ENCODE measurements around the gene C6orf15. TPM values are rescaled to one million over a fixed set of nuclear protein-coding genes. Genes with fewer than 3 reads are reported as not detected.

C6orf15 gene
- total RNA-seq, 2 experiments from 2014 or later: not detected

DNA sequence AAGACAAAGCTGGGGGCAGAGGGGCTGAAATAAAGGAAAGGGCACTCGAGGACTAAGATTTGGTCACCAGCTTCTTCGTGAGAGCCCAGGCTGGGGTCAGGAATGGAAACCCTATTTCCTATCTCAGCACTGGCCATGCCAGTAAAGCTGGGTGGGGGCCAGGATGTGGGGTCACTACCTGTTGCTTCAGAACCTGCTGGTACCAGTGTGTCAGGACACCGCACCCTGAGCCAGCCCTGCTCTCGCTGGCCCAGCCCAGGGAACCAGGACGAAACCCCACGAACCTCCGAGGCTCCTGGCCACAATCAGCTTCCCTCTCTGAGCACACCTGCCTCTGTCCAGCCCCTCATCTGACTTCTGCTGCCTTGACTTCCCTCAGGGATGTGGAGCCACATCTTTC is 5.8 kb upstream of the C6orf15 start:
- CTCF ChIA-PET: interaction anchor here (0.6 kb wide), 1 partner anchor 602 kb away, joined by 3 read pairs; no protein-coding TSS in a partner anchor
- no peaks in the 10 kb centered on the region for H3K9me3 ChIP-seq (ENCODE audit: control insufficient read depth in 1 of 2, insufficient read depth in 1 of 2, low read length in 2 of 2)

DNA sequence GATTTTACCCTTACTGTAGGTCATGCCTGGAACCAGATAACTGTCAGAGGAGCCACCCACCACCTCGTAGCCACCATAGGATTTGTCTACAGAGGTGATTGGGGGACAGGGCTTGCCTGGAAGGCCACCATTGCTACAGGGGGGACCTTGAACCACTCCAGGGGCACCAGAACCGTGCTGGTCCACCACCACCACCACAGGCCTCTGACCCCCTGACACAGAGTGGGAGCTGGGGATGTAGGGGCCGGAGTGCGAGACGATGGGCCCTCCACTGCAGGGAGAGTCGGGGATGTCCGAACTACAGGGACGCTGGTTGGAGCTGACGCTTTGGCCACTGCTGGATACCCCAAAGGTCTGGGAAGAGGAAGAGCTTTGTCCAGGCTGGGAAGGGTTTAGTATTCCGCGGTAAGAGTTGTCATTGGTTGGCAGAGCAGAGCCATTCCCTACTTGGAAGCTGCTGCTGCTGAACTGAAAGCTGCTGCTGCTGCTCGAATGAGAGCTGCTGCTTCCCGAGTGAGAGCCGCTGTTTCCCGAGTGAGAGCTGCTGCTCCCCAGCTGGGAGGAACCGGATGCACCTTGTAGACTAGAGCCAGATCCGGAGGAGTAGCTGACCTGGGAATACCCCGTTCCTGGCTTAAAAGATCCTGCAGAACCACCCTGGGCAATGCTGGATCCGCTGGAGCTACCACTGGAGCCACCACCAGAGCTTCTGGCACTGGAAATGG is 4.4 kb upstream of the C6orf15 start:
- TF ChIP-seq, protein P1, sequence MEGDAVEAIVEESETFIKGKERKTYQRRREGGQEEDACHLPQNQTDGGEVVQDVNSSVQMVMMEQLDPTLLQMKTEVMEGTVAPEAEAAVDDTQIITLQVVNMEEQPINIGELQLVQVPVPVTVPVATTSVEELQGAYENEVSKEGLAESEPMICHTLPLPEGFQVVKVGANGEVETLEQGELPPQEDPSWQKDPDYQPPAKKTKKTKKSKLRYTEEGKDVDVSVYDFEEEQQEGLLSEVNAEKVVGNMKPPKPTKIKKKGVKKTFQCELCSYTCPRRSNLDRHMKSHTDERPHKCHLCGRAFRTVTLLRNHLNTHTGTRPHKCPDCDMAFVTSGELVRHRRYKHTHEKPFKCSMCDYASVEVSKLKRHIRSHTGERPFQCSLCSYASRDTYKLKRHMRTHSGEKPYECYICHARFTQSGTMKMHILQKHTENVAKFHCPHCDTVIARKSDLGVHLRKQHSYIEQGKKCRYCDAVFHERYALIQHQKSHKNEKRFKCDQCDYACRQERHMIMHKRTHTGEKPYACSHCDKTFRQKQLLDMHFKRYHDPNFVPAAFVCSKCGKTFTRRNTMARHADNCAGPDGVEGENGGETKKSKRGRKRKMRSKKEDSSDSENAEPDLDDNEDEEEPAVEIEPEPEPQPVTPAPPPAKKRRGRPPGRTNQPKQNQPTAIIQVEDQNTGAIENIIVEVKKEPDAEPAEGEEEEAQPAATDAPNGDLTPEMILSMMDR (IDR thresholded peaks at IDR 0.05): no peak
- ATAC-seq (ENCODE audit: poor library complexity) (no peak), DNase-seq (no peak)
- intact Hi-C loops (cut with DNase I, micrococcal nuclease): loop anchor here in 1 of 2 experiments (10.0 kb wide), 1 partner anchor 182 kb away; the partner anchor contains the start of gene SFTA2
- no peak overlapping the region for H3K27ac Mint-ChIP-seq
- Histone ChIP-seq H3K27me3 (ENCODE audit: control insufficient read depth in 1 of 2, insufficient read depth in 2 of 2, low read length in 2 of 2) (no peaks in the 10 kb centered on the region), H3K4me3 (ENCODE audit: low read length) (no peak overlapping the region), H3K4me1 (ENCODE audit: insufficient read depth, low read length) (peaks cover 9% of the 10 kb centered on the region), H3K27ac (ENCODE audit: low read depth in 1 of 2, low read length in 2 of 2) (no peak overlapping the region), H3K9me3 (ENCODE audit: control insufficient read depth in 1 of 2, insufficient read depth in 1 of 2, low read length in 2 of 2) (no peaks in the 10 kb centered on the region), H3K36me3 (ENCODE audit: insufficient read depth, low read length) (no peaks in the 10 kb centered on the region)
- POLR2A ChIA-PET: no interaction called here
- H3K4me1 Mint-ChIP-seq (ENCODE audit: low read depth): peaks cover 11% of the 10 kb centered on the region
- H3K36me3 Mint-ChIP-seq (ENCODE audit: low read depth): no peaks in the 10 kb centered on the region
- H3K27me3 Mint-ChIP-seq: peaks cover 7% of the 10 kb centered on the region
- H3K4me3 Mint-ChIP-seq: no peak overlapping the region
- CTCF ChIA-PET: no interaction called here
- no peaks in the 10 kb centered on the region for H3K9me3 Mint-ChIP-seq

More for the DNA sequence above, 5.8 kb upstream of the C6orf15 start:
- Mint-ChIP-seq H3K4me1 (ENCODE audit: low read depth) (peaks cover 11% of the 10 kb centered on the region), H3K27ac (no peak overlapping the region), H3K27me3 (peaks cover 7% of the 10 kb centered on the region), H3K9me3 (no peaks in the 10 kb centered on the region), H3K4me3 (no peak overlapping the region), H3K36me3 (ENCODE audit: low read depth) (no peaks in the 10 kb centered on the region)
- POLR2A ChIA-PET: no interaction called here
- intact Hi-C loops (cut with DNase I, micrococcal nuclease): loop anchor here in 1 of 2 experiments (10.0 kb wide), 1 partner anchor 183 kb away; the partner anchor contains the start of gene SFTA2
- H3K36me3 ChIP-seq (ENCODE audit: insufficient read depth, low read length): no peaks in the 10 kb centered on the region
- H3K4me3 ChIP-seq (ENCODE audit: low read length): no peak overlapping the region
- DNase-seq: no peak
- H3K27ac ChIP-seq (ENCODE audit: low read depth in 1 of 2, low read length in 2 of 2): no peak overlapping the region
- ATAC-seq (ENCODE audit: poor library complexity): no peak
- TF ChIP-seq, protein P1 (IDR thresholded peaks at IDR 0.05): no peak
- H3K27me3 ChIP-seq (ENCODE audit: control insufficient read depth in 1 of 2, insufficient read depth in 2 of 2, low read length in 2 of 2): no peaks in the 10 kb centered on the region
- H3K4me1 ChIP-seq (ENCODE audit: insufficient read depth, low read length): peaks cover 9% of the 10 kb centered on the region

DNA sequence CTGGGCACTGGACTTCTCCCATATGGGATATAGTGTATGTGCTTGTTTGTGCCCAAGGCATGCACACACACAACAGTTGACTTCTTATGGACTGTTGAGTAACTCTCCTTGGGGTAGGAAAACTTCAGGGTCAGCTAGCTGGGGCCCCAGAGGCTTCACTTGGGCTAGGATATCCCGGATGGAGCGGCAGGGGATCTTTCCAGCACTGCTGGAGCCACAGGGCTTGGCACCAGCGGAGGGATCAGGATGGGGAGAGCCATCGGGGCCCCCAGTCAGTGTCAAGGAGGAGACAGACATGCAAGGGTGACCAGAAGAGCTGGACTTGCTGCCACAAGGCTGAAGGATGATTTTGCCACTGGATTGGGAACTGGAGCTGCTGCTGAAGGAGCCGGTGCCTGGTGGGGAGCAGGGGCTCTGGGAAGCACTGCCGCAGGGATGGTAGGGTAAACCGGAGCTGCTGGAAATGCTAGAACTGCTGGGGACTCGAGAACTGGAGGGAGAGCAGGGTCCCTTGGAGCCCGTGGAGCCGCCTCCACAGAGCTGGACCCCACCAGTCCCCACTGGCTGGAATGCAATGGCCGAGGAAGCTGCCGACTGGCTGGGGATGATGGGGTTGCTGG is 3.7 kb upstream of the C6orf15 start:
- Histone ChIP-seq H3K4me3 (ENCODE audit: low read length) (no peak overlapping the region), H3K4me1 (ENCODE audit: insufficient read depth, low read length) (peaks cover 9% of the 10 kb centered on the region), H3K27me3 (ENCODE audit: control insufficient read depth in 1 of 2, insufficient read depth in 2 of 2, low read length in 2 of 2) (peaks cover 0 to 1% of the 10 kb centered on the region in 2 experiments), H3K9me3 (ENCODE audit: control insufficient read depth in 1 of 2, insufficient read depth in 1 of 2, low read length in 2 of 2) (no peaks in the 10 kb centered on the region), H3K36me3 (ENCODE audit: insufficient read depth, low read length) (no peaks in the 10 kb centered on the region), H3K27ac (ENCODE audit: low read depth in 1 of 2, low read length in 2 of 2) (no peak overlapping the region)
- Mint-ChIP-seq H3K27me3 (peaks cover 7% of the 10 kb centered on the region), H3K4me3 (no peak overlapping the region), H3K9me3 (no peaks in the 10 kb centered on the region), H3K27ac (no peak overlapping the region), H3K36me3 (ENCODE audit: low read depth) (no peaks in the 10 kb centered on the region), H3K4me1 (ENCODE audit: low read depth) (peaks cover 11% of the 10 kb centered on the region)
- CTCF ChIA-PET: no interaction called here
- intact Hi-C loops (cut with DNase I, micrococcal nuclease): loop anchor here in 1 of 2 experiments (1.0 to 10.0 kb wide), 2 partner anchors 36 to 181 kb away; partner anchors contain the start of gene SFTA2
- POLR2A ChIA-PET: interaction anchor here (1.3 kb wide), 2 partner anchors 22 to 29 kb away, joined by 3 to 5 read pairs; no protein-coding TSS in a partner anchor
- TF ChIP-seq, protein P1 (IDR thresholded peaks at IDR 0.05): no peak
- DNase-seq: no peak
- ATAC-seq (ENCODE audit: poor library complexity): no peak

All from CD4-positive, alpha-beta T cell (primary cell).